Activated T-helper 2 cell treated with anti-CD3 and anti-CD28 coated beads, Interferon-gamma antibody, Interleukin-2, Interleukin-4, amounts not matched to agents 10 μg/mL and 5 μg/mL and 100 μg/mL, durations not matched to agents 14 hours and 24 hours and 36 hours (primary cell): ENCODE results near the gene P4HTM. TPM values are rescaled to one million over a fixed set of nuclear protein-coding genes. Genes with fewer than 3 reads are reported as not detected.
A peak's percentile ranks its signal among the peaks of the same experiment; 100 is the strongest.

Experiments
- DNase-seq: peaks from one replicate; pipeline ENCODE4 v3.0.0; 2021; ENCODE audit warnings: low spot score
- H3K27ac Mint-ChIP-seq: one replicate; pipeline ENCODE4 v1.8.0; 2021; ENCODE audit warnings: mixed read lengths
- H3K27me3 Mint-ChIP-seq: one replicate; pipeline ENCODE4 v1.8.0; 2021; ENCODE audit warnings: low read depth, mixed read lengths
- H3K36me3 Mint-ChIP-seq: one replicate; pipeline ENCODE4 v1.8.0; 2021; ENCODE audit warnings: low read depth, mixed read lengths
- H3K4me1 Mint-ChIP-seq: one replicate; pipeline ENCODE4 v1.8.0; 2021; ENCODE audit warnings: low read depth, mixed read lengths
- H3K4me3 Mint-ChIP-seq: one replicate; pipeline ENCODE4 v1.8.0; 2021; ENCODE audit warnings: low read depth, mild to moderate bottlenecking, moderate library complexity, mixed read lengths
- H3K9me3 Mint-ChIP-seq: one replicate; pipeline ENCODE4 v1.8.0; 2021; ENCODE audit warnings: mixed read lengths
- intact Hi-C: fragments of 100-400 bp; cut with micrococcal nuclease; formaldehyde crosslinking; loops from one replicate; pipeline ENCODE4 v1.15.1; 2023
- total RNA-seq: library from RNA; stranded (reverse); gene quantifications from 2 replicates; pipeline ENCODE4 v1.2.3, GENCODE V29; 2022

Gene P4HTM
- total RNA-seq, 1 donor from 2014 or later, result 39.1 TPM

GRCh38 chr3:48990636-48991469 is 812 bp downstream of the P4HTM start:
- Mint-ChIP-seq H3K4me1 (peaks cover 40% of the 10 kb centered on the region), H3K9me3 (no peaks in the 10 kb centered on the region), H3K4me3 (peak overlapping the region; percentile 93), H3K27ac (peak overlapping the region; percentile 88), H3K27me3 (no peaks in the 10 kb centered on the region), H3K36me3 (peaks cover 44% of the 10 kb centered on the region)
- intact Hi-C loops, result no loop called here
- DNase-seq, result peak; percentile 33

DNA sequence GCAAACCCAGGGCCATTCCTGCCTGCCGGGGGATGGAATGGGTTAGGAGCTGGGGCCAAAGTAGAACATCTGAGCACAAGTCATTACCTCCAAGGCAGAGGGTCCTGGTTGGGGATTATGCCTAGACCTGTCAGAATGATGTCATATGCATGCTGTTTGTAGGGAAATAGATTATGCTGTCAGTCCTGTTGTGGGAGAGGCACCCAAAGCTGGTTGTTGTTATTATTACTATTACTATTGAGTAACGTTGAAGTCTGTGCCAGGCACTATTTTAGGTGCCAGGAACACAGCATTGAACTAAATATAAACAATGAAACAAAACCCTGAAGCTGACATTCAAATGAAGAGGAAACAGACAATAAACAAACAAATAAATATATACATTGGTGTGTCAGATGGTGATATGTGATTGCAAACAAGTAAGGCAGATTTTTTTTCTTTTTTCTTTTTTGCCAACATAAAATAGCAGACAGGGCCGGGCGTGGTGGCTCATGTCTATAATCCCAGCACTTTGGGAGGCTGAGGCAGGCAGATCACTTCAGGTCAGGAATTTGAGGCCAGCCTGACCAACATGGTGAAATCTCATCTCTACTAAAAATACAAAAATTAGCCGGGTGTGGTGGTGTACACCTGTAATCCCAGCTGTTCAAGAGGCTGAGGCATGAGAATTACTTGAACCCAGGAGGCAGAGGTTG is 2.0 kb downstream of the P4HTM start:
- Mint-ChIP-seq H3K36me3 (peaks cover 41% of the 10 kb centered on the region), H3K9me3 (no peaks in the 10 kb centered on the region), H3K4me3 (peak overlapping the region; percentile 93), H3K27me3 (no peaks in the 10 kb centered on the region), H3K4me1 (peaks cover 40% of the 10 kb centered on the region), H3K27ac (peak overlapping the region; percentile 69)
- intact Hi-C loops, result no loop called here
- DNase-seq, result no peak

DNA sequence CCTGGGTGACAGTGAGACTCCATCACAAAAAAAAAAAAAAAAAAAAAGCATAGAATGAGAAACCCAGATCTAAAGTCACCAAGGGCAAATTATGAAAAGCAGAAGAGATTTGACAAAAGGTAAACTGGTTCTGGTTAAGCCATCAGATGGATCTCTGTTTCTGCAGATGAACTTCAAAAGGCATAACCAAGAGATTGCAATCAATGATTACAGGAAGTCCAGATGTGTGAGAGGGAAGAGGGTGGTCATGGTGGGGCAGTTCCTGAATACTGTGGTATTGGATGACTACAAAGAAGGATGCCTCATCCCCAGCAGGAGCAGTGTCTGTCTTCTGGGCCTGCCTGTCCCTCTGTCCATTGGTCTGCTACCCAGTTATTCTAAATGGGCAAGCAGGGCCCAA is 3.8 kb downstream of the P4HTM start:
- intact Hi-C loops, result no loop called here
- no peaks in the 10 kb centered on the region for H3K27me3 Mint-ChIP-seq
- H3K4me1 Mint-ChIP-seq, result peaks cover 35% of the 10 kb centered on the region
- no peak overlapping the region for H3K27ac Mint-ChIP-seq
- peaks cover 40% of the 10 kb centered on the region for H3K36me3 Mint-ChIP-seq
- H3K4me3 Mint-ChIP-seq, result no peak overlapping the region
- no peak for DNase-seq
- no peaks in the 10 kb centered on the region for H3K9me3 Mint-ChIP-seq

GRCh38 chr3:48996640-48997039 is 6.6 kb downstream of the P4HTM start:
- Mint-ChIP-seq H3K4me3 (no peak overlapping the region), H3K9me3 (no peaks in the 10 kb centered on the region), H3K27me3 (no peaks in the 10 kb centered on the region), H3K36me3 (peaks cover 30% of the 10 kb centered on the region), H3K27ac (no peak overlapping the region), H3K4me1 (peaks cover 23% of the 10 kb centered on the region)
- intact Hi-C loops, result no loop called here
- DNase-seq, result no peak

DNA sequence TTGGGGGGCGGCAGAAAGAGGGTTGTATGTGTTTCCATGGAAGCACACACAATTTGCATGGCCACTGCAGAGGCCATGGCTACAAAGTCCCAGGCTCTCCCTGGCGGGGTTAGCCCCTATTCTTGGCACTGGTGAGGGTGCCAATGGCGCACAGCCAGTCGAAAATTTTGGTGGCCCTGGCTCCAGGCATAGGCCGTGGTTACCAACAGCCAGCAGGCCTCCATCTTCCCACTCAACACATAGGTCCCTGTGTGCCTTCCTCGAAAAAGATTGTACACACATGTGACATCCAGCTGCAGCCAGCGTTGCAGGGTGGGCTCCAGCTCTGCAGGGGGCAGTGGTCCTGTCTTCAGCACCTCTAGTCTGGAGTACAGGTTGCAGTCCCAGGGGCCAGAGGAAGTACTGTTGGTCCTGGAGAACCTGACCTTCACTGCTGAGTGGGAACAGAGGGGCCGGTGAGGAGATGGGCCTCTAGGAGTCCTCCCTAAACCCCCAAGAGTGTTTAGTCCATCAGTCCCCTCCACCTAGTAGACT is 7.1 kb downstream of the P4HTM start:
- Mint-ChIP-seq H3K27me3 (no peaks in the 10 kb centered on the region), H3K9me3 (no peaks in the 10 kb centered on the region), H3K4me1 (peaks cover 18% of the 10 kb centered on the region), H3K4me3 (no peak overlapping the region), H3K36me3 (peaks cover 29% of the 10 kb centered on the region), H3K27ac (no peak overlapping the region)
- no peak for DNase-seq
- intact Hi-C loops, result no loop called here

- peaks cover 17% of the 10 kb centered on the region for H3K4me1 Mint-ChIP-seq
- intact Hi-C loops, result no loop called here
- H3K4me3 Mint-ChIP-seq, result no peak overlapping the region
- H3K9me3 Mint-ChIP-seq, result no peaks in the 10 kb centered on the region
- no peaks in the 10 kb centered on the region for H3K27me3 Mint-ChIP-seq
- no peak for DNase-seq
- H3K36me3 Mint-ChIP-seq, result peaks cover 30% of the 10 kb centered on the region
- H3K27ac Mint-ChIP-seq, result no peak overlapping the region
Observed at GRCh38 chr3:48997714-48998637, 7.9 kb downstream of the P4HTM start.

DNA sequence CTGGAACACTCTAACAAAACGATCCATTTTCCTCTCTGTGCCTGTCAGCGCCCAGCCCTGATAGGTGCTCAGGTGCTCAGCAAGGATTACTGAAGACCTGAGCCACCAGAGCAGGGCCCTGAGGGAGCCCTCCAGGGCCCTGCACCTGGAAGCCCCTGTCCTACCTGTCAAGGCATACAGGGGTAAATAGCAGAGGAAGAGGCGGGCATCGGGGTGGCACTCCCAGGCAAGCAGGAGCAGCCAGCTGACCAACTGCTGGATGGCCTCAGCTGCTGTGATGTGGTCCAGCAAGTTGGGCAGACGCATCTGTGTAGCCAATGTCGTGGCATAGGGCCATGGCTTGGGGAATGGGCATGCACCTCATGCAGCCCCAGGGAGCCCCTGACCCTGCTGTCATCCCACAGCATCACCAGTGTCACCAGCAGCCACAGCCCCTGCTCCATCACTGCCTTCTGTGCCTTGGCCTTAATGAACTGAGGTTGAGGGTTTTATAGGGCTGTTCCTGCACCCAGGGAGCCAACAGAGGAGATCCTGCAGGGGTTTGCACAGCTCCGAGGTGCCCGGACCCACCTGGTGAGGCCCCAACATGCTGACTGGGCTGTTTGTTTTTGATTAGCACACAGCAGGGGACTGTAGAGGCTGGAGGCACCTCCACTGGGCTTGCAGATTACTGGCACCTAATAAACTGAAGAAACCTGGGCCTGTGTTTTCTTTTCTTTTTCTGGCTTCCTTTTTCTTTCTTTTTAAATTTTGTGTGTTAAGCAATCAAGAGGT is 9.2 kb downstream of the P4HTM start:
- no peak overlapping the region for H3K4me3 Mint-ChIP-seq
- no peaks in the 10 kb centered on the region for H3K9me3 Mint-ChIP-seq
- H3K36me3 Mint-ChIP-seq, result peaks cover 21% of the 10 kb centered on the region
- no peak for DNase-seq
- H3K27me3 Mint-ChIP-seq, result no peaks in the 10 kb centered on the region
- H3K4me1 Mint-ChIP-seq, result peaks cover 8% of the 10 kb centered on the region
- no peak overlapping the region for H3K27ac Mint-ChIP-seq
- intact Hi-C loops, result no loop called here

GRCh38 chr3:49001155-49001554 is 11.1 kb downstream of the P4HTM start:
- intact Hi-C loops, result no loop called here
- no peak overlapping the region for H3K4me3 Mint-ChIP-seq
- H3K4me1 Mint-ChIP-seq, result peaks cover 2% of the 10 kb centered on the region
- peak overlapping the region; percentile 48 for H3K27ac Mint-ChIP-seq
- no peaks in the 10 kb centered on the region for H3K27me3 Mint-ChIP-seq
- H3K9me3 Mint-ChIP-seq, result no peaks in the 10 kb centered on the region
- peaks cover 8% of the 10 kb centered on the region for H3K36me3 Mint-ChIP-seq
- DNase-seq, result no peak

DNA sequence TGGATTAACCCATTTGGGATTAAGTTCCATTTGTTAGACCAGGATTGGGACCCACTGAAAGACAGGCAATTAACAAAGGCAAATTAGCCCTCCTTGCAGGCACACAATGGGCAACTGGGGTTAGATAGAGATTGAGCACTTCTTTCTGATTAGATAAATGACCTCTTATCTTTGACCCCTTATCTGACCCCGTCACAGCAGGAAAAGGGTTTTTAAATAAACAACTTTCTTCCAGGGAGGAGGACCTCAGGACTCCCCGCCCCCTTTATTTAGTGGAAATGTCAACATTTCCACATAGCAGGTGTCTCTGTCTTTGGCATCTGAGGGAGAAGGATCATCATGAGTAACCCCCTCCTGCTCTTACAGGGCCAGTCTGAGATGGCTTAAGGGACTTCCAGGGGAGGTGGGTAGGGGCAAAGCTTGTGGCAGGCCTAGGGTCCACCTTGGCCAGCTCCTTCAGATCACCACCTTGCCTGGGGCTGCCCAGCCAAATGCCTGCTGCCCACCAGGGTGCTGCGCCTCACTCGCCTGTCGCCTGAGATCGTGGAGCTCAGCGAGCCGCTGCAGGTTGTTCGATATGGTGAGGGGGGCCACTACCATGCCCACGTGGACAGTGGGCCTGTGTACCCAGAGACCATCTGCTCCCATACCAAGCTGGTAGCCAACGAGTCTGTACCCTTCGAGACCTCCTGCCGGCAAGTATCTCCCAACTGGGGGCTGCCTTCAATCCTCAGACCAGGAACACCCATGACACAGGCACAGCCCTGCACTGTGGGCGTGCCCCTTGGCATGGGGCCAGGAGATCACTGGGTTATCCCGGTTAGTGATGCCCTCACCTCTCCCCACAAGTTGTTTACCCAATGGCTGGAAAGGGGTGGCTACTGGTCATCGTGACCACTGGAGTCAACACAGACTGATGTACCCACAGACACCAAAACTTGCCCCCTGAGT is 14.6 kb downstream of the P4HTM start:
- no peaks in the 10 kb centered on the region for H3K9me3 Mint-ChIP-seq
- no peak overlapping the region for H3K4me3 Mint-ChIP-seq
- intact Hi-C loops, result no loop called here
- no peaks in the 10 kb centered on the region for H3K27me3 Mint-ChIP-seq
- H3K27ac Mint-ChIP-seq, result no peak overlapping the region
- H3K4me1 Mint-ChIP-seq, result peaks cover 17% of the 10 kb centered on the region
- peaks cover 16% of the 10 kb centered on the region for H3K36me3 Mint-ChIP-seq
- DNase-seq, result no peak

DNA sequence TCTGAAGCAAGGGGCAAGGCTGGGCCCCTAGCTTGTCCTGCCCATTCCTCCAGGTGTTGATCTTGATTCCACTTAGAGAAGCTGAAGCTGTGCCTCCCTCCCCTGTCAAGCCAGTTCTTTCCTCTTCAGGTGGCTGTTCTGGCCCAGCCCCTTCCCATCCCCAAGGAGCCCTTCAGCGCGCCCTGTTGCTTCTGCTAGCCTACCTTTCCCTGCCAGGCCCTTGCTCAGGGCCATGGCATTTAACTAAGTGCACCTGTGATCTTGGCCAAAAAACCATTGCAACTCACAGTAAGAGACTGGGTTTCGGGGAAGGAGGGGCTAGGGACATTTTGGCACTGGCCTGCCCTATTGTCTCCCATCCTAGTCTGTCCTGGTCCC is 15.3 kb downstream of the P4HTM start:
- Mint-ChIP-seq H3K27ac (no peak overlapping the region), H3K4me1 (peaks cover 17% of the 10 kb centered on the region), H3K9me3 (no peaks in the 10 kb centered on the region), H3K4me3 (no peak overlapping the region), H3K36me3 (peaks cover 16% of the 10 kb centered on the region), H3K27me3 (no peaks in the 10 kb centered on the region)
- no peak for DNase-seq
- intact Hi-C loops, result no loop called here

GRCh38 chr3:49005998-49006397 is 16.0 kb downstream of the P4HTM start:
- H3K4me1 Mint-ChIP-seq, result peaks cover 15% of the 10 kb centered on the region
- H3K27ac Mint-ChIP-seq, result no peak overlapping the region

More at GRCh38 chr3:49005998-49006397, 16.0 kb downstream of the P4HTM start:
- intact Hi-C loops, result no loop called here
- Mint-ChIP-seq H3K27me3 (no peaks in the 10 kb centered on the region), H3K4me3 (peak overlapping the region; percentile 98), H3K36me3 (peaks cover 16% of the 10 kb centered on the region), H3K9me3 (no peaks in the 10 kb centered on the region)
- DNase-seq, result no peak
